Activated naive CD4-positive, alpha-beta T cell treated with anti-CD3 and anti-CD28 coated beads, Interleukin-2, amount 50 U/mL, for 24 hours (primary cell): ENCODE measurements around the gene TEAD3.
"Not testable (repeated sequence)": the region's sequence is repeated elsewhere in the genome, so short reads cannot be mapped to it uniquely, and the experiment has no call there.

Source experiments
- H3K27ac Mint-ChIP-seq: one replicate; pipeline ENCODE4 v1.8.0; 2021; ENCODE audit warnings: mild to moderate bottlenecking, mixed read lengths
- H3K27me3 Mint-ChIP-seq: one replicate; pipeline ENCODE4 v1.8.0; 2021; ENCODE audit warnings: mixed read lengths
- H3K36me3 Mint-ChIP-seq: one replicate; pipeline ENCODE4 v1.8.0; 2021; ENCODE audit warnings: mixed read lengths
- H3K4me1 Mint-ChIP-seq: one replicate; pipeline ENCODE4 v1.8.0; 2021; ENCODE audit warnings: mixed read lengths
- H3K4me3 Mint-ChIP-seq: one replicate; pipeline ENCODE4 v1.8.0; 2021; ENCODE audit warnings: mild to moderate bottlenecking, mixed read lengths
- H3K9me3 Mint-ChIP-seq: one replicate; pipeline ENCODE4 v1.8.0; 2021; ENCODE audit warnings: mixed read lengths

Gene TEAD3

DNA sequence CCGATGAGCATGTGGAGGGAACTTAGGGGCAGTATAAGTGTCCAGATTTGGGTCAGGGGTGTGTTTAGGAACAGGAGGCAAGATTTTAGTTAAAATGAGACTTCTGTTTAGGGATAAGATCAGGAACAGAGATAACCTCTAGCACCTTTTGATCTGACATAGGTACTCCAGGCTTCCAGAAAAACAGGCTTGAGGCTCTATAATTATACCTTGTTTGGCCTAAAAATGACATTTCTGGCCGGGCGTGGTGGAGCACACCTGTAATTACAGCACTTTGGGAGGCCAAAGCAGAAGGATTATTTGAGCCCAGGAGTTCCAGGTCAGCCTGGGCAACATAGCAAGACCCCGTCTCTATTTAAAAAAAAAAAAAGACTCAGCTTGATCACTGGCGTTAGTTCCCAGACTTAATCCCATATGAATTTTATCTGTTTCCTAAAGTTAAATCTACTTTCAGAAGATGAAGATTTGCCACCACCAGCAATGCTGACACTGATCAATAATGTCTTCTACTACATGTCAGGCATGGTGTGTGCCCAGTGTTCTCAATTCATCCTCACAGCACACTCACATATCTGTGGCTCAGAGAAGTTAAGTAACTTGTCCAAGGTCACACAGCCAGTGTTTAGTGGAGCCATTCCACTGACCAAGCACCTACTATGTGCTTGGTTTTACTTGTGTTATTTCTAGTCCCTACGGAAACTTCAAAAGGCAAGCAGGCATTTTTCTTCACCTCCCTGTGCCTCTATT lies 21.9 kb upstream of the TEAD3 start:
- Mint-ChIP-seq H3K27ac (no peak overlapping the region), H3K4me1 (peaks cover 13% of the 10 kb centered on the region), H3K4me3 (no peak overlapping the region), H3K36me3 (no peaks in the 10 kb centered on the region), H3K9me3 (no peaks in the 10 kb centered on the region), H3K27me3 (no peaks in the 10 kb centered on the region)

DNA sequence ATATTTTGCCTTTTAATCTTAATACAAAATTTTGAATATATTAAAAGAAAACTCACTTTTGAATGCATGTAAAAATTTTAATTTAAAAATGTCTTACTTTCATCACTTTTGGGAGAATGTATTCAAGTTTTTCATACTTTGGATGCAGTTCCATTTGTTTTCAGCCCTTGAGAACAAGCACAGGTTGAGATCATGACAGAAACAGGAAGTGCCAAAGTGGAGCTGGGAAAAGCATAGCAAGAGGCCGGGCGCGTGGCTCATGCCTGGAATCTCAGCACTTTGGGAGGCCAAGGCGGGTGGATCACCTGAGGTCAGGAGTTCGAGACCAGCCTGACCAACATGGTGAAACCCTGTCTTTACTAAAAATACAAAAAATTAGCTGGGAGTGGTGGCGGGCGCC lies 21.1 kb upstream of the TEAD3 start:
- not testable (repeated sequence) for H3K36me3 Mint-ChIP-seq, H3K4me1 Mint-ChIP-seq, H3K27ac Mint-ChIP-seq, H3K4me3 Mint-ChIP-seq, H3K27me3 Mint-ChIP-seq, H3K9me3 Mint-ChIP-seq

DNA sequence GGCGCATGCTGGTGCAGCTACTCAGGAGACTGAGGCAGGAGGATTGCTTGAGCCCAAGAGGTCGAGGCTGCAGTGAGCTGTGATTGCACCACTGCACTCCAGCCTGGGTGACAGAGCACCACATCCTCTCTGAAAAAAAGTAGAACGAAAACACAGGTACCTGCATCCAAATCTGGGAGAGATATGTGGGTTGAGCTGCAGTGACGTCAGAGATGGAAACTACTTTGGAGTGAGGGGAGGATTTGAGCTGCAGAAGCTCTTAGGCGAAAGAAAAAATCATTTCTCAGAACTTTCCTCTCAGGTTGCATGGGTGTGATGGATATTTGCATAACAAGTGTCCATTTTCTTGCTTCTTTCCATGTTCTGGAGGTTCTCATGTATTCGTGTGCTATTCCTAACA lies 19.8 kb upstream of the TEAD3 start:
- H3K4me1 Mint-ChIP-seq = no peaks in the 10 kb centered on the region
- no peaks in the 10 kb centered on the region for H3K36me3 Mint-ChIP-seq
- H3K27ac Mint-ChIP-seq = no peak overlapping the region
- no peak overlapping the region for H3K4me3 Mint-ChIP-seq
- no peaks in the 10 kb centered on the region for H3K27me3 Mint-ChIP-seq
- H3K9me3 Mint-ChIP-seq = no peaks in the 10 kb centered on the region

DNA sequence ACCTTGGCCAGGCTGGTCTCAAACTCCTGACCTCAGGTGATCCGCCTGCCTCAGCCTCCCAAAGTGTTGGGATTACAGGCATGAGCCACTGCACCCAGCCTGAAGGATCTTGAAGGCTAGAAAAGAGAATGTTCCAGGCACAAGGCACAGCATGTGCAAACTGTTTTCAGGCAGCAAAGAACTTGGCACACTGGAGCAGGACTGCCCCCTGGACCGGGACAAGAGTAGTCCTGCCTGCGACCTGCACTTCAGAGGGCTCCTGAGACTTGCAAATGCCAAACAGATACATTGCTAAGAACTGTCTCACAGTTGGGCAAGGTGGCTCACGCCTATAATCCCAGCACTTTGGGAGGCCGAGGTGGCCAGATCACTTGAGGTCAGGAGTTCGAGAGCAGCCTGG lies 19.1 kb upstream of the TEAD3 start:
- not testable (repeated sequence) for H3K9me3 Mint-ChIP-seq, H3K4me1 Mint-ChIP-seq, H3K36me3 Mint-ChIP-seq, H3K27ac Mint-ChIP-seq, H3K27me3 Mint-ChIP-seq, H3K4me3 Mint-ChIP-seq

DNA sequence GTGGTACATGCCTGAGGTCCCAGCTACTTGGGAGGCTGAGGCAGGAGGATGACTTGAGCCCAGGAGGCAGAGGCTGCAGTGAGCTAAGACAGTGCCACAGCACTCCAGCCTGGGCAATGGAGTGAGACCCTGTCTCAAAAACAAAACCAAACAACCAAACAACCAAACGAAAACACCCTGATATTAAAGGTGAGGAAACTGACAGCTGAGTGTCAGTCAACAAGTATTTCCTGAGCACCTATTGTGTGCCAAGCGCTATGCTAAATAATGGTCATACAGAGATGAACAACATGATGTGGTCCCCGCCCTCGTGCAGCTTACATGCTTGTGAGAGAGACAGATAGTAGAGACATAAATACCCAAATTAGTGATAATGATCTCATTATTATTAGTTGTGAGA lies 17.7 kb upstream of the TEAD3 start:
- H3K27ac Mint-ChIP-seq = no peak overlapping the region
- H3K4me1 Mint-ChIP-seq = no peaks in the 10 kb centered on the region
- H3K27me3 Mint-ChIP-seq = peaks cover 9% of the 10 kb centered on the region
- no peak overlapping the region for H3K4me3 Mint-ChIP-seq
- H3K9me3 Mint-ChIP-seq = no peaks in the 10 kb centered on the region
- no peaks in the 10 kb centered on the region for H3K36me3 Mint-ChIP-seq

DNA sequence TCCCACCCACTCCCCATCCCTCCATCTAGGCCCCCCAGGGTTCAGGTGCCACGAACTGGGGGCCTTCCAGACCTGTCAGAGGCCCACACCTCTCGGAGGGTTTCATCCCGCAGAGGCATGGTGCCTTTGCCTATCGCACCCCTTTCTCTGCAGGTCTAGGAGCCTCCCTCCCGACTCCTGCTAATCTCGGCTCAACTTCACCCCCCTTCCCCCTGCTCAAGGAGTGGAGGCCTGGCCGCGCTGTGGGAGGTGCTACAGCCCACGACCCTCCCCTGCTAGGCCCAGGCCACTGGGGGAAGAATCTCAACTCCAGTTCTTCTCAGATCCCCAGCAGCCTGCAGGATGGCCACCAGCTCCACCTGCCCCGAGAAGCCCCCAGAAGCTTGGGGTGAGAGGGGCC lies 15.9 kb upstream of the TEAD3 start, which contains the start of gene TULP1:
Gene TULP1 (minus strand): TSS at position 157 of the 400 bp plus-strand sequence. CDS start 38 bp downstream, at position 119.
- Mint-ChIP-seq H3K9me3 (no peaks in the 10 kb centered on the region), H3K4me3 (no peak within 1 kb of the TSS), H3K4me1 (no peaks in the 10 kb centered on the region), H3K27ac (no peak within 1 kb of the TSS), H3K27me3 (peaks cover 12% of the 10 kb centered on the region), H3K36me3 (no peaks in the 10 kb centered on the region)

DNA sequence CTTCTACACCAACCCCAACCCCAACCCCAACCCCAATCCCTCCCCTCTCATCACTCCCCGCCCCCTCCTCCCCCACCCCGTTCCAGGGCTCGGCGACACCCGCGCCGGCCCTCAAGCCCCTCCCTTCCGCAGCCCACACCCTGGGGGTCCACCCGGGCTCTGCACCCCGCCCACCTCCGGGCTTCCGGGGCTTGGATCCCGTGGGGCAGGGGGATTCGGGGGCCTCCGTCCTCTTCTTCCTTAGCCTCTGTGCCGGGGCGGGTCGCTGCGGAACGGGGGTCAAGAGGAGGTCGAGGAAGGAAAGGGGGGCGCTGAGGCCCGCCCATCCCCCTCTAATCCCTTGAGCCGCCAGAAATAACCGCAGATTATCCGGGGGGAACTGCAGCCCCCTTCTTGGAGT lies 15.1 kb upstream of the TEAD3 start:
- Mint-ChIP-seq H3K27ac (no peak overlapping the region), H3K4me1 (no peaks in the 10 kb centered on the region), H3K9me3 (no peaks in the 10 kb centered on the region), H3K27me3 (peaks cover 12% of the 10 kb centered on the region), H3K36me3 (no peaks in the 10 kb centered on the region), H3K4me3 (no peak overlapping the region)

DNA sequence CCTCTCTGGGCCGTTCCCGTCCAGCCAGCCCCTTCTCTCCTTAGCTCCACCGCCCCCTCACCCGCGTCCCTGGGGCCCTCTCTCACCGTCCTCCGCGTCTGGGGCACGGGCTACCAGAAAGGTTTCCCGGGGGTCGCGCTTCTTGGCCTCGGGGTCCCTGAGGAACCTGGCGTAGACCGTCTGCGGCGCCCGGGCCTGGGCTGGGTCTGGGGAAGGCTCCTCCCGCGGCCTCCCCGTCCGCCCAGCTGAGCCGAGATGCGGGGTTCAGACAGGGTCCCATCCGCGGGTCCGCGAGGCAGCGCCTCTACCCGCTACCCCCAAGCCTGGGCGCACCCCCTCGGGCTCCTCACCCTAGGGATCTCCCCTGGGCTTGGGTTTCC lies 14.7 kb upstream of the TEAD3 start:
- H3K36me3 Mint-ChIP-seq = no peaks in the 10 kb centered on the region
- no peak overlapping the region for H3K27ac Mint-ChIP-seq
- H3K27me3 Mint-ChIP-seq = peaks cover 12% of the 10 kb centered on the region
- H3K9me3 Mint-ChIP-seq = no peaks in the 10 kb centered on the region
- H3K4me3 Mint-ChIP-seq = no peak overlapping the region
- H3K4me1 Mint-ChIP-seq = no peaks in the 10 kb centered on the region

DNA sequence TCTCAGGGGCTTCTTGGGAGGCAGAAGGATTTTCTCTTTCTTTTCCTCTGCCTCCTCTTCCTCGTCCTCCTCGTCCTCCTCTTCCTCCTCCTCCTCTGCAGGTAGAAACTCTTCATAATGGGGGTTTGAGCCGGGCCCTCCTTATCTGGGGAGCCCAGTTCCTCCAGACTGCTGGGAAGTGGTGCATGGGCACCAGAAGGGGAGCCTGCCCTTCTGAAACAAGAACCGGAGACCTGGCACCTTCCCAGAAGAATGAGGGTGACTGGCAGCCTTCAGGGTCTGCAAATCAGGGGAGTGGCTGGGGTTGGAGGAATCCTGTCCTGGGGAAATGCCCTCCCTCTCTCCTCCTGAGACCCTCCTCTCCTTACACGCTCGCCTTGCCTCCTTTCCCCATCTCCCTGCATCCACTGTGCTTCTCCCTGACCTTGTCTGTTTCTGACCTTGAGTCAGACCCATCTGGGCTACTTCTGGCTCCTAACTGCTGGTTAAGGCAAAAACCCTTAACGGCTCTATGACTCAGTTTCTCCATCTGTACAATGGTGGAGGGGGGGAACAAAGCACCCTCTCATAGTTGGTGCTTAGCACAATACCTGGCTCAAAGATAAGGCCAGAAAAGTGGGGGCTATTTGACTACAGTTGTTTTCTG lies 14.2 kb upstream of the TEAD3 start:
- H3K36me3 Mint-ChIP-seq = no peaks in the 10 kb centered on the region
- H3K4me1 Mint-ChIP-seq = no peaks in the 10 kb centered on the region
- H3K27ac Mint-ChIP-seq = no peak overlapping the region
- H3K4me3 Mint-ChIP-seq = no peak overlapping the region
- H3K9me3 Mint-ChIP-seq = no peaks in the 10 kb centered on the region
- peaks cover 12% of the 10 kb centered on the region for H3K27me3 Mint-ChIP-seq

DNA sequence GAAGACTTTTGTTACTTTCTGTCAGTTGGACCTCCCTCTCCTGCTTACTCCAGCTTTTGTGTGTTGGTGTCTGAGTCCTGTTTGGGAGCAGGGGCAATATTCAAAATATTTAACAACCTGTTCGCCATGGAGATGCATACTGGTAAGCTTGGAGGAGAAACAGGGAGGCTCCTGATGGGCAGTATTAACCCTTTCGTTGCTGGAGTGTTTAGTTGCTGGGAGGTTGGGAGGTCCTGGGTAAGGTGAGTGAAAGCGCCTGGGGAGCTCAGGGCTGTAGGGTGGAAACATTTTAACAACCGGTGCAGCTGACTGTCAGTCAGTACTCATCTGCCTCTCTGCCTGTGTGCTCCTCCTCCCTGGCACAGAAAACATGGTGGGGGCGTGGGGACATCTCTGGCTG lies 11.7 kb upstream of the TEAD3 start:
- peaks cover 12% of the 10 kb centered on the region for H3K27me3 Mint-ChIP-seq
- no peaks in the 10 kb centered on the region for H3K4me1 Mint-ChIP-seq
- no peaks in the 10 kb centered on the region for H3K36me3 Mint-ChIP-seq
- H3K9me3 Mint-ChIP-seq = no peaks in the 10 kb centered on the region
- no peak overlapping the region for H3K4me3 Mint-ChIP-seq
- no peak overlapping the region for H3K27ac Mint-ChIP-seq

DNA sequence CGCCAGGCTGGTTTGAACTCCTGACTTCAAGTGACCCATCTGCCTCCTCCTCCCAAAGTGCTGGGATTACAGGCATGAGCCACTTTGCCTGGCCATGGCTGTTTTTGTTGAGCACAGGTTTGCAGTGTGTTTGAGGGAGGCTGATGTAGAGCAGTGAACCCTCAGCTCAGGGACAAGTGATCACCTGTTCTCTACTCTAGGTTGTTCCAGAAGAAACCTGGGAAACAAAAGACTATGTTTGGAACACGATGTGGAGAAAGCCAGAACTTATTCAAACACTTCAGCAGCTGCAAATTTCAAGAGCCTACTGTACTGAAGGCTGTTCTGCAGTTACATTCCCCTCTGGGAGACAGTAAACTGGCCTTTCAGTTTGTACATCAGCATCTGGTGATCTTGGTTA lies 11.1 kb upstream of the TEAD3 start:
- Mint-ChIP-seq H3K4me3 (no peak overlapping the region), H3K4me1 (no peaks in the 10 kb centered on the region), H3K36me3 (no peaks in the 10 kb centered on the region), H3K27me3 (peaks cover 12% of the 10 kb centered on the region), H3K27ac (no peak overlapping the region), H3K9me3 (no peaks in the 10 kb centered on the region)

DNA sequence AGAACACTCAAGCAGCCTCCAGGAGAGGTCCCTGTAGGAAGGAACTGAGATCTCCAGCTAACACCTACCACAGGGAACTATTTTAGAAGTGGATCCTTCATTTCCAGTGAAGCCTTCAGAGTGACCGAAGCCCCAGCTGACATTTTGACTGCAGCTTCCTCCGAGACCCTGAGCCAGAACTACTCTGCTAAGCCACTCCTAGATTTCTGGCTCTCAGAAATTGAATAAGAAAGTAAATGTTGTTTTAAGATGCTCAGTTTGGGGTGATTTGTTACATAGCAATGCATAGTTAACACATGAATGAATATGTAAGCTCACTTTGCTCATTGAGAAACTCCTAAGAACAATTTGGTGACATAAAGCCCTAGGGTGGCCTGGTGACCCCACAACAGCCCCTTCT lies 10.3 kb upstream of the TEAD3 start:
- Mint-ChIP-seq H3K27me3 (peaks cover 12% of the 10 kb centered on the region), H3K36me3 (no peaks in the 10 kb centered on the region), H3K27ac (no peak overlapping the region), H3K9me3 (no peaks in the 10 kb centered on the region), H3K4me3 (no peak overlapping the region), H3K4me1 (no peaks in the 10 kb centered on the region)

DNA sequence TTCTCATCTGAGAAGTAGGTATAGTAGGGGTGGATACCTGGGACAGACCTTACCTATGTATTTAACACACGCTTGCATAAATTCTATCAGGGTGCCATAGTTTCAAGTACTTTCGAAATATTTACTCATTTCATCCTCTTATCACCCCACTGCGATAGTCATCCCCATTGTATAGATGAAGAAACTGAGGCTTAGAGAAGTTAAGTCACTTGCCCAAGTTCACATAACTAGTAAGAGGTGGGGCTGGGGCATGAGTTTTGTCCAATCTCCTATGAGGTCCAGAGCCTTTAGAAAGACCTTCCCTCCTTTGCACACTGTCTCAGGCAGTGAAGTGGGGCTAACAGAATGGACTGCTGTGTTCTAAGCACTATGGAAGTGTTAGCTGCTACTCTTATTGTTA lies 9.7 kb upstream of the TEAD3 start:
- no peaks in the 10 kb centered on the region for H3K9me3 Mint-ChIP-seq
- no peaks in the 10 kb centered on the region for H3K4me1 Mint-ChIP-seq
- no peaks in the 10 kb centered on the region for H3K36me3 Mint-ChIP-seq

DNA sequence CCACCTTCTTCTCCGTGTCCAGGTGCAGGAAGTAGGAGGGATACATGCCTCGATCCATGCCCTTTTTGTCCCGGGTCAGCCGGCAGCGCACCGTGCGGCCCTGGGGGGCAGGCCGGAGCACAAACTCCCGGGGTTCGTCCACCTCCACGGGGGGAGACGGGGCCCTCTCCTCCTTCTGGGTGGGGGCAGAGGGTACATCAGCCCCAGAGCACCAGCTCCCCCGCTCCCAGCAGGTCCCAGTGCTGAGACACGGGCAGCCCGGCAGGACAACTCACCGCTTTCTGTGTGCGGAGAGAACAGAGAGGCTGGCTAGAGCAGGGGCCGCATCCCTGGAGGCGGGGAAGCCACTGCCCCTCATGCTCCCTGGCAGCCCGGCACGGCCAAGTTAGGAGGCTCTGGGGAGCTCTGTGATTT lies 9.1 kb upstream of the TEAD3 start:
- H3K36me3 Mint-ChIP-seq = no peaks in the 10 kb centered on the region
- H3K9me3 Mint-ChIP-seq = no peaks in the 10 kb centered on the region
- H3K27ac Mint-ChIP-seq = no peak overlapping the region
- H3K27me3 Mint-ChIP-seq = peaks cover 11% of the 10 kb centered on the region
- no peaks in the 10 kb centered on the region for H3K4me1 Mint-ChIP-seq
- no peak overlapping the region for H3K4me3 Mint-ChIP-seq

More for the DNA sequence above, 9.7 kb upstream of the TEAD3 start:
- H3K27me3 Mint-ChIP-seq = peaks cover 14% of the 10 kb centered on the region
- no peak overlapping the region for H3K4me3 Mint-ChIP-seq
- H3K27ac Mint-ChIP-seq = peak overlapping the region; percentile 12

DNA sequence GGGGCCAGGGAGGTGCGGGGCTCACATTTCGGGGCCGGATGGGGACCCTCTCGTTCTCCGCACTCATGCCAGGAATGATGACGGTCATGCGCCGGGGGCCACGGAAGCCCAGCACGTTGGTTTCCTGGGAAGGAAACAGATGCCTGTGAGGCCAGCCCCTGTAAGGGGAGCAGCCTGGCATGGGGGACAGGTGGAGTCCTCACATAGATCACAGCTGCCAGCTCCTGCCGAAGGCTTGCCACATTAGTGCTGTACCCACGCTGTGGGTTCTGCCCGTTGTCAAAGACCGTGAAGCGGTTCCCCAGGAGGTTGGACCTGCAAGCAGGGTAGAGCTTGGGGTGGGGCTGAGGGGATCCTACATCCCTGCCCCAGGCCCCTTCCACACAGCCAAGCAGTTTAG lies 6.7 kb upstream of the TEAD3 start:
- Mint-ChIP-seq H3K27me3 (peaks cover 4% of the 10 kb centered on the region), H3K4me3 (no peak overlapping the region), H3K27ac (no peak overlapping the region), H3K9me3 (no peaks in the 10 kb centered on the region), H3K4me1 (peaks cover 3% of the 10 kb centered on the region), H3K36me3 (no peaks in the 10 kb centered on the region)

DNA sequence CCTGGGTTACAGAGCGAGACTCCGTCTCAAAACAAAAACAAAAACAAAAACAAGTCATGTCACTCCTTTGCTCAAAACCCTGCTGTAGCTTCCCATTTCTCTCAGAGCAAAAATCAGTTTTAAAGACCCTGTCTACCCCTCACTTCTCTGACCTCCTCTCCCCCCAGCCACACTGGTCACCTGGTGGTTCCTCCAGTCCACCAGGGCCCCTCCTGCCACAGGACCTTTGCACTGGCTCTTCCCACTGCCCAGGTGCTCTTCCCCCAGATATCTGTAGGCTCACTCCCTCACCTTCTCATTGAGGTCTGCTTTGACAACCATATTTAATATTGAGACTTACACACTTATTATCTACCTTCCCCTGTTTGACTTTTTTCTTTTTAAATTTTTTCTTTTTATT lies 4.9 kb upstream of the TEAD3 start:
- H3K27me3 Mint-ChIP-seq = peaks cover 4% of the 10 kb centered on the region

DNA sequence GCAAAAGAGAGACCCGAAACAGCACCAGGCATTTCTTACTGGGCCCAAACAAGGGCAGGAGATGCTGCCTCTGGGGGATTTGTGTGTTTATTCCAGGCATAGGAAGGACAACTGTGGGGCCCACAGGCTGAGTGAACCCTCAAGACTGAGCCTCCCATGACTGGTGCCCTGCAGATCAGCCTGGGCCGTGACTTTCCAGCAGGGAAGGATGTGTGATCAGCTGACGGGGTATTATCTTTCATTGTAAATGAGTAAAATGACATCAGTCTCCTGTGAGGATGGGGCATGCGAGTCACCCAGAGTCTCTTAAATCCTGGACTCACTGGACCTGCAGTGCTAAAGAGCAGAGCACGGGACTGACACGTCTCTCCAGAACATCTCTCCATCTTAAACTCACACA lies 3.9 kb upstream of the TEAD3 start:
- Mint-ChIP-seq H3K27me3 (peaks cover 4% of the 10 kb centered on the region), H3K4me3 (no peak overlapping the region), H3K4me1 (peaks cover 6% of the 10 kb centered on the region), H3K36me3 (no peaks in the 10 kb centered on the region), H3K9me3 (no peaks in the 10 kb centered on the region), H3K27ac (no peak overlapping the region)

More for the DNA sequence above, 4.9 kb upstream of the TEAD3 start:
- Mint-ChIP-seq H3K4me3 (no peak overlapping the region), H3K9me3 (no peaks in the 10 kb centered on the region), H3K36me3 (no peaks in the 10 kb centered on the region), H3K27ac (peak overlapping the region; percentile 84), H3K4me1 (peaks cover 6% of the 10 kb centered on the region)
